GM18951 (cell line): ENCODE data around the gene SNAI3.

Experiments used
- POLR2A ChIP-seq: IDR thresholded peaks from 4 replicates; pipeline ENCODE4 v1.6.1; 2011; ENCODE audit warnings: mild to moderate bottlenecking; ENCODE audit not compliant: insufficient read length, insufficient read depth; ENCODE audit errors: extremely low read depth
- in situ Hi-C: fragments of 300-500 bp; cut with MboI; formaldehyde crosslinking; loops from one replicate; pipeline ENCODE4 v1.12.0; 2022; ENCODE audit warnings: low sequenced_read_pairs, mixed read lengths, inconsistent platforms; ENCODE audit not compliant: unreplicated experiment

SNAI3 gene

GRCh38 chr16:88636488-88637265 is 49.6 kb downstream of the SNAI3 start:
- TF ChIP-seq POLR2A, result no peak
- in situ Hi-C loops, result no loop called here

GRCh38 chr16:88635671-88636319 is 50.5 kb downstream of the SNAI3 start:
- TF ChIP-seq POLR2A, result no peak
- in situ Hi-C loops, result no loop called here

DNA sequence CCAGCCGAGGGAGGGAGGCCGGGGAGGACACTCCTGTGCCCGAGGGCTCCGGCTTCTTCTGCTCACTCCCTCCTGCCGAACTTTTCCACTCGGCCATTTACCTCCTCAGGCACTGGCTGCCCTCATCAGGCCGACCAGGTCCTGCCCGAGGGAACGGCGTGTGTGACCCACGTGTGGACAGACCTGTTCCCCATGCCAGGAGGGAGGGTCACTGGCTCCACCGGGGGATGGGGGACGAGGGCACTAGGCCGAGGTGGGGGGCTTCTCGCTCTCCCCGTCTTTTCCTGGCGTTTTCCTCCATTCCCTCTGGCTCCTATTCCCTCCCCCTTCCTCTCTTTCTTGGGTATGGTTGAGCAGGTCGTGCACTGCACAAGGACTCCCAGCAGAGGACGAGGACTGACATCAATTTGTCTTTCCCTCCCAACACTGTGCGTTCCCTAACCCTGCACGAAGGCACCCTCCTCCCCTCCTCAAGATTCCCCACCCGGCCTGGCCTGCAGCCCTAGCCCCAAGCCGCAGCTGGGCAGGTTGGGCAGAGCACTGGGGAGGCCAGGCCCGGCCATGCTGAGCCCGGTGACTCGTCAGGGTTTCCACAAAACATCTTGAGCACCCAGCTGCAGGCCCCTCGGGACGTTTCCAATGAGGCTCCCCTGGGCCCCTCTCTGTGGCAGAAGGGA is 51.2 kb downstream of the SNAI3 start:
- in situ Hi-C loops, result no loop called here

DNA sequence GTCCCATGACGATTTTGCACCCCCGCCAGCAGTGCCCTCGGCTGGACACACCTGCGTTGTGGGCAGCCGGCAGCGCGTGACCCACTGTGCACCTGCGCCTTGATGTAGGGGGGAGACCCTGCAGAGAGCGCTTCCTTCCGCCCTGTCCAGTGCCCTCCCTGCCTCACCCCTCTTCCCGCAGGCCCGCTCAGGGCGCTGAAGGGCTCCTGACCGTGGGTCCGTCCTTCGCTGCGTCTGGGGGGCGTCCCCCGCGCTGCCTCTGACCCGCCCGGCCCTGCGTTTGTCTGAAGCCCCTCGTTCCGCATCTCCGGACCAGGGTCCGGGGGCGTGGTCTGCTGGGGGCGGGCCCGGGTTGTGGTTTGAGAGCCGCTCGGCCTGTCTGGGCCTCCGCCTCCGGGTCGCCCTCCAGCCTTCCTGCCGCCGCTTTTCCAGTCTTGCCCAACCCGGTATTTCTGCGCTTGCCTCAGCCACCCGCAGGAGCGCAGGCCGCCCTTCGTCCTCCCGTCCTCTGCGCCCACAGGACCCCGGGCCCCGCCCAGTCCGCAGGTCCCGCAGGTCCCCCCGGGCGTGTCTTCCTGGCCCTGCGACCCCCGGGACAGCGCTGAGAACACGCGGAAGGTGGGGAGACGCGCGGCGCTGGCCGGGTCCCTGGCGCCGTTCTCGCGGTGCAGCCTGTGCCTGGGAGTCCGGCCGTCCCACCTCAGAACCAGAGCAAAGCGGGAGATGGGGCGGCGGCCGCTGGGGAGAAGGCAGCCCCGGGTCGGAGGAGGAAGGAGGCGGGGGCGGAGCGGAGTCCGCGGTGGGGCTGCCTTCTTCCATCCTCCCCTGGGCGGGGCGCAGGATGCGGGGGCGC is 51.9 kb downstream of the SNAI3 start:
- TF ChIP-seq POLR2A, result peak; percentile 53
- in situ Hi-C loops, result no loop called here

More for the DNA sequence above, 51.2 kb downstream of the SNAI3 start:
- TF ChIP-seq POLR2A, result no peak

DNA sequence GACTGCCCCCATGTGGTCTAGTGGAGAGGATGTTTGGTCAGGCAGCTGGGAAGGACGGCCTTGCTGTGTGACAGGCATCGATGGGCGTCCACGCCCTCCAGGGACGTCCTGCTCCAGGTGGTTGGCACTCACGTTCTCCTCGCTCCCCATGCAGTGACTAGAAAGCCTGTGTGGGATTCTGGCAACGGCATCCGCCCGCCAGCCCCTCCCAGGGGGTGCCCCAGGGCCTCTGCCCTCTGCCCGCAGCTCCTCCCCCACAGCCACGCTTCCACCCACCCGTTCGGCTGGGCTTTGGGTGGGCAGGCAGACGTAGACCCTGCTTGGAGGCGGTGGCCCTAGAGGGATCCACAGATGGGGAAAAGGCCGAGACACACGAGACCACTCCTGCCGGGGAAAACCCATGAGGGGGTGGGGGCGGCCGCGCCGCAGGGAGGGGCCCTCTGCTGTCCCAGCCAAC is 52.6 kb downstream of the SNAI3 start:
- no peak for TF ChIP-seq POLR2A
- in situ Hi-C loops, result no loop called here

- TF ChIP-seq POLR2A, result no peak
- in situ Hi-C loops, result no loop called here
Observed at GRCh38 chr16:88632587-88632930, 53.7 kb downstream of the SNAI3 start.

GRCh38 chr16:88631920-88632586 is 54.3 kb downstream of the SNAI3 start:
- in situ Hi-C loops, result no loop called here
- no peak for TF ChIP-seq POLR2A

- no peak for TF ChIP-seq POLR2A
- in situ Hi-C loops, result no loop called here
Observed at GRCh38 chr16:88631384-88631783, 54.9 kb downstream of the SNAI3 start.

GRCh38 chr16:88630941-88631340 is 55.4 kb downstream of the SNAI3 start:
- TF ChIP-seq POLR2A, result no peak

GRCh38 chr16:88630433-88630832 is 55.9 kb downstream of the SNAI3 start:
- in situ Hi-C loops, result no loop called here
- TF ChIP-seq POLR2A, result no peak

More at GRCh38 chr16:88630941-88631340, 55.4 kb downstream of the SNAI3 start:
- in situ Hi-C loops, result no loop called here

GRCh38 chr16:88629835-88630234 is 56.5 kb downstream of the SNAI3 start:
- in situ Hi-C loops, result no loop called here
- TF ChIP-seq POLR2A, result no peak

- TF ChIP-seq POLR2A, result no peak
- in situ Hi-C loops, result no loop called here
Observed at GRCh38 chr16:88628512-88628974, 57.8 kb downstream of the SNAI3 start.
